GM18519 (cell line): ENCODE measurements around the gene CNGA3.
"Not testable (repeated sequence)": the region's sequence is repeated elsewhere in the genome, so short reads cannot be mapped to it uniquely, and the experiment has no call there.

Experiments
- ATAC-seq: cut with Tn5 transposase; IDR thresholded peaks from one replicate; pipeline ENCODE4 v1.9.1; 2021; ENCODE audit warnings: mild to moderate bottlenecking, moderate library complexity; ENCODE audit not compliant: unreplicated experiment, low FRiP score

The CNGA3 gene

DNA sequence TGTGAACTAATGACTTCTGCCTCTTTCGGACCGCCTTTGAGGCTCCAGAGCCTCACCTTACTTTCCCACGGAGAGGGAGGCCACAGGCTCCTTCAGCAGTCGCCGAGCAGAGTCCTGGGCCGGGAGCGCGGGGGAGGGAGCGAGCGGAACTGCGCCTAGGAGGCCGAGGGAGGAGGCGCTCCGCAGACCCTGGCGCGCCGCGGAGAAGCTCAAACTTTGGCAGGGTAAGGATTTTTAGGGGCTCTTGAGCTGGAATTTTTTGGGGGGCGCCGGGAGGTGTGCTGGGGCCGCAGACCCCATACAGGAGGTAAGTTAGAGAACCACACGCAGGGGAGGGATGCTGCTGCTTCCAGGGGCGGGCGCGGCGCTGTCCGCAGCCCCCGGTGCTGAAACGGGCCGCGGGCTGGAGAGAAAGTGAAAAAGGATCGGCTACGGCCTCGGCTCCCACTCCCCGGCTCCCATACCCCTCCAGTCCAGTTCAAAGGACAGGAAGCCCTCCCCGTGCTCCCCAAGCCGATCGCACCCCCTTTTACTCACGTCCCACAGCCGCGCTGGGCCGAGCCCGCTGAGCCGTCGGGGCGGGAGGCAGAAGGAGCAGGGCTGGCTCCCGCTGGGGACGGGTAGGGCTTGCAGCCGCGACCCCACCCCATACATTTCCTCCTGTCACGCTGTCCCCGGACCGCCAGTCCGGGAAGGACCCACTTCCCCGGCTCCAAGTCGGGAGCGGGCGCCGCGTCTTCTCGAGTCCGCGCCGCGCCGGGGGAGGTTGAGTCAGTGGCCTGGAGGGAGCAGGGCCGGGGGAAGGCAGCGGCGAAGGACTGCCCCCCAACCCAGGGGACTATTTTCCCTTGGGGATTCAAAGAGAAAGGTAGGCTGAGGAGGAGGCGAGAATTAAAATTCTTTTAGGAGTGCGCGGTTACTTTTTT, at the start of gene CNGA3:
Gene CNGA3 (plus strand): TSS at position 146 of the 926 bp plus-strand sequence. CDS start 23,520 bp downstream, outside the sequence.
- no peak for ATAC-seq

DNA sequence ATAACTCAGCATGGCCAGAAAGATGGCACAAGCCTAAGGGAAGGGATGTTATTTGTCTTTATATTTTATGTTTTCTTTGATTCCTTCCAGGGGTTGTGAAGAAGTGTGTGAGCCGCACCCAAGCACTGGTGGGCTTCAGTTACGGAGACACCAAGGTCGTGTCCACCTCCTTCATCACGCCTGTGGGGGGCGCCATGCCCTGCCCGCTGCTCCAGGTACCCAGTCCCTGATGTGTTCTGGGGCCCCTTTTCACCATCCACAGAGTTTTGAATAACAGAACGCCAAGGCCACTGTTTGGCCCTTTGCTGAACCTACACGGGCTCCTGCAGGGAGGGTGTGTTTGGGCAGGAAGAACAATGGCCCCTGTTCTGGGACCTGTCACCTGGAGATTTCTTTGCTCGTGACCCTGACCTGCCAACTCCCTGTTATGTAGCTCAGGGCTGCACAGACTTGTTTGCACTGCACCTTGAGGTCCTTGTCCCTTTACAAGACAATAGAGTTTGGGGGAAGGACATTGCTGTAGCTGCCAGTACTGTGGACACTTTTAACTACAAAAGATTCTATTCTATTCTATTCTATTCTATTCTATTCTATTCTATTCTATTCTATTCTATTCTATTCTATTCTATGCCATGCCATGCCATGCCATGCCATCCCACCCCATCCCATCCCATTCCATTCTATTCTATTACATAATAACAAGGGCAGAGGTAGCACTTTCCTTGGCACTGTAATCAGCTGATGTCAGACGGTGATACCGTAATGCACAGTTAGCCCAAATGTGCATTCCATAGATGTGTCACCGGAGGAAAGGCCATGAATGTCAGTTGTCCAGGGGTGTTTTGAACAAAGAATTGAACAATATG, 48.2 kb upstream of the CNGA3 start:
- ATAC-seq = no peak

DNA sequence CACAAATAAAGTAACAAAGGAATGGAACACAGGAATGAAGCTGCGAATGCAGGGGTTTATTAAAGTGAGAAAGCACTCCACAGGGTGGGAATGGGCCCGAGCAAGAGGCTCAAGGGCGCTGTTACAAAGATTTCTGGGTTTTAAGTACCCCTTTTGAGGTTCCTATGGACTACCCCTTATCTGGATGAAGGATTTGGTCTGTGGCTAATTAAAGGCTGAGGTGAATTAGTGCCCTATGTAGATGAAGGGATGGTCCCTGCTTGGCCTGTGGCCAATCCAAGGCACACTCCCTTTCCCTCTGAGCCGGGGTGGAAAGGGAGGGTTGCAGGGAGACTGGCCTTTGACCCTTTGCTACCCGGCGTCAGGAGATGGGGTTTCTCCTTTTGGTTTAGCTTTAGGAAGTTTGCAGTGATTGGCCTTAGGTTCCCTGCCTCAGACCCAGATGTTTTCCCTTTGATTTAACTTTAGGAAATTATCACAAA, 47.5 kb upstream of the CNGA3 start:
- ATAC-seq = no peak

DNA sequence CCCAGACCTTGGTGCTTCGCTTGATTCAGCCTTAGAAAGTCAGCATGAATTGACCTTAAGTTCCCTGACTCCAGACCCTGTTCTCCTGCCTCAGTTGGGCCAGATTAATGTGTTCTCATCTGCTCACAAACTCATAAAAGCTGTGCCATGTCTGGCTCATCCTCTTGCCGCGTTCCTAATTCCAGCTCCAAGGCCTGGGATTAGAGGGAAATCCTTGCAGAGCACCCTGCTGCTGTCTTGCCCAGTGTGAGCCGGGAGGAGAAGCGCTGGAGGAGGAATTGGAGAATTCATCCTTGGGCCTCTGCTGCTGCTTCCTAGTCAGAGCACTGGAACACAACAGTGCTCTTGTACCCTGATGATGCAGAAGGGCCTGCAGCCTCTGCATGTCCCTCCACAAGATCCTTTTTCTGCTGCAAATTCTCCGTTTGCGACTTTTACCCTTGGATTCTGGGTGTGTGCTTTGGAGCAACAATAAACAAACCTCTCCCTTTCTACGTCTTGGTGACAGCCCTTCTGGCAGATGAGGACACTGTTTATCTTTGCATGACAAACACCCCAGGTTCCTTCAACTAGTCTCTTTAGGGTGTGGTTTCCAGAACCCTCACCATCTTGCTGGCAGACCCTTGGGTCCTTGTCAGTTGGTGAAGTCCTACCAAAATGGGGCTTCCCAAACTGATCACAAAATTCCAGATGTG, 46.9 kb upstream of the CNGA3 start:
- no peak for ATAC-seq

DNA sequence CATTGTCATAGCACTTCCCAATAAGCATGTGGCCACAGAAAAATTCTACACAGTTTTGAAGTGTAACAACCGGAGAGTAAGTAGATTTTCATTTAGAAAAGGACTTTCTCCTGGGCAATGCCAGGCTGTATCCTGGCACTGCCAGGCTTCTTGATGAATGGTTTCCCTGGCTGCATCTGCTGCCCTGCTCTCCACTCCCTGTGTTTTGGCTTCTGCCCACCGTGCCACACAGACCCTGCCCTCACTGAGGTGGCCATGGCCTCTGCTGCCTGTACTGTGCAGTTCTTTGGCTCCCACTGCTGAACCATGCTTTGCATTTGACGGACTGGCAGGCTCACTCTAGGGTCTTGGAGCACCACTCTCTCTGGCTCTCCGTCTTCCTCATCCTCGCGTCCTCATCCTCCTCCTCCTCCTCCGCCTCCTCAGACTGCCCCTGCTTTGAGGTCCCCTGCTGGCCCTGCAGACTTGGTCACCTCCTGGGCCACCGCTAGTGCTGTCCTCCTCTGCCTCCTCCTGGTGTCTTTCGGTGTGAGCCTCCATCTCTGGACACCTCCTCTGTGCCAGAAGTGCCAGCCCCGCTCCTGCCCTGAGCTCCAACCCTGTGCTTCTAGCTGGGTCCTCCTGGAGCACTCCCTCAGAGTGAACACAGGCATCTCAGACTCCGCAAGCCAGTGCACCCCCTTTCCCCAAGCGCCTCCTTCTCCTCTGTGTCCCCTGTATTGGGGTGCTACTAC, 45.9 kb upstream of the CNGA3 start:
- no peak for ATAC-seq

DNA sequence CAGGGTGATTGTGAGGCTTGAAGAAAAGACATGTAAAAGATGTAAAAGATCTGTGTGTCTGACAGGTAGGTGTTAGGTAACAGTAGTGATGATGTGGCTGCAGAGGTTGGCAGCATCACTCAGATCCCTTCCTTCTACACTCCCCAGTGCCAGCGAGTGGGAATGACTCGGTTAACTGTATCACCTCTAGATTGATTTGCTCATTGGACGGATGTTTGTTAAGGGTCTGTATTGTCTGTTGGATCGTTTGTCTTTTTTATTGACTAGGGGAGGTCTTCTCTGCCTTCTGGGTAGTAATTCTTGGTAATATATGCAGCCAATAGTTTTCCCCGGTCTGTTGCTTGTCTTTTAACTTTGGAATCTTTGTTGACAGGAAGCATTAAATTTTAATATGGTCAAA, 44.8 kb upstream of the CNGA3 start:
- no peak for ATAC-seq

DNA sequence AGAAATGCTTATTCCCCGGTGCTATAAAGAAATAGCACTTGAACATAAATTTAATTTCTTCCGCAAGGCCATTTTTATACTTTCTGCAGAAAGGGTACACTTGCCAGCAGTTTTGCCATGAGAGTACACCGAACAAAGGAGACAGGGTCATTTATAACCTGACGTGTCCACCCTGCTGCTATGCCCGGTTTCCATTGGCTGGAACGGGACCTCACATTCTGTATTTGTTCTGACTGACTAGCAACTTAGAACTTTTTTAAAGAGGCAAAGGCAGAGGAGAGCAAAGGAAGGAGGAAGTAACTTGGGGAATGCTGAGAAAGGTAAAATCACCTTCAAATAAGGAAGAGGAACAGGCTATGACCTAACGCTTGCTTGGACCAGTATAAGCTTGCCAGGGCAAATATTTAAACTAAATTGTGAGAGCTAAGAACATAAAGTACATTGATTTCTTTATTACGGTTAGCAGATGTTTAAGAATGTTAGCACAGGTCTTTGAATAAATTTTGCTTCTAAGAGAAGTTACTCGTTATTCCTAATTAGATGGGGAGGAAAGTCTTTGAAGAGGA, 39.0 kb upstream of the CNGA3 start:
- ATAC-seq = not testable (repeated sequence)

DNA sequence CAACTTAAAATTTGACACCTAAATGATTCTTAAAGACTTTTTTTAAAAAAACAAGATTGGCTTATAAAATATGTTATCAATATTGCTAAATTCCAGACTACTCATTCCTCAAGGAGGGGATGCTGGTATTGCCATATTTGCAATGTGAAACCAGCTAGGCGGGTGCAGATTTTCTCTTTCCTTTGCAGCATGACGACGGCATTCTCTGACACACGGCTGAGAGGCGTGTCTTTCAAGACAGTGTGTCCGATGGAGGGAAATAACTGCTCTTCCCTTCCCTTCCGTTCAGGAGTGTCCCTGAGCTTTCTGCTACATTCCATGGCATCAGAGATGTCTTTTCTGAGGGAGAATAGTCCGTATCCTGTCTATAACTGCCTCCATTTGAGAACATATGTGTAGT, 38.2 kb upstream of the CNGA3 start:
- ATAC-seq = no peak

DNA sequence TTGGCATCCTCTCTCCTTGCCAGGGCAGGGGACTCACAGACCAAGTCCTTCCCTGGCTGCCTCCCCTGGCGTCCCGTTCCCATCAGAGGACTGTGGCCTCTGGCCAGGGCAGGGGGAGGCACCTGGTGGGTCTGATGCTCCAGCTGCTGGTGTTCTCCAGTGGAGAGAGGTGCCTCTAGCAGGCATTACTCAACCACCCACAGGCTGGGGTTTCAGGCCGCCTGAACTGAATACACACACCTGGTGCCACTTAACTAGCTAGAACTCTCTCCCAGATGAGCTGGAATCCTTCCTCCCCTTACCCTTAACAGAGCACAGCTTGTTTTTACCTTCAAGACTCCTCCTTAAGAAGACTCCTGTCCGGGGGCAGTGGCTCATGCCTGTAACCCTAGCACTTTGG, 37.7 kb upstream of the CNGA3 start:
- no peak for ATAC-seq

DNA sequence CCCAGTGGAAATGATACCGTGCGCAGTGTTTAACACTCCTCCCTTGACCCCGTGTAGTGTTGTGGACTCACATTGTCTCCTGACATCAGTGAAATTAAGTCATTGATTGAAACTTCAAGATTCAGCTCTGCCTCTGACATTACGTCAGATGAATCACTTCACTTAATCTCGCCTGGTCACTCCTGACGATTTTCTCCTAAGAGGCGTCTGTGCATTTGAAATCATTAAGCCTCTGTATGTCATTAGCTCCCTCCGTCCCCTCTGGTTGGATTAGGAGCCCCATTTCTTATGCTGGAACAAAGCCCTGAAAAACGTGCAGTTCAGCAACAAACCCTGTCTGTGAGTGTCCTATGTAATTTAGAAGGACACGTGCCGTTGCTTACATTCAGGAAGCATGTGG, 36.7 kb upstream of the CNGA3 start:
- ATAC-seq = no peak

DNA sequence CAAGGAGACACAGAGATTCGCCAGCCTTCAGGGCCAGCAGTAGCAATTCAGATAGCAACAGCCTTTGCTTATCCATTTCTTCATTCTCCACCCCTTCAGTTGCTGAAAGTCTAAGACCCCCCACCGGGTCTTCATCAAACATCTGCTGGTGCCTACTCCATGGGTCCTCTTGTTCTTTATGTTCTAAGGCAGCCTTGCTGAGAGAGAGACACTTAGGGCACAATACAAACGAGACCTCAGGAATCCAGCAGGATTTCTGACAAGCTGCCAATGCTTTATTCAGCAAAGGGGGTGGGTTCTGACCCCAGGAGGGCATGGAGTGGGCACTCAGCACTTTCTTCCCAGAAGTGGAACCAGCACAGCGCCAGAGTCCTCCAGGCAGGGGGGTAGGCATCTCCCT, 36.2 kb upstream of the CNGA3 start:
- ATAC-seq = no peak

DNA sequence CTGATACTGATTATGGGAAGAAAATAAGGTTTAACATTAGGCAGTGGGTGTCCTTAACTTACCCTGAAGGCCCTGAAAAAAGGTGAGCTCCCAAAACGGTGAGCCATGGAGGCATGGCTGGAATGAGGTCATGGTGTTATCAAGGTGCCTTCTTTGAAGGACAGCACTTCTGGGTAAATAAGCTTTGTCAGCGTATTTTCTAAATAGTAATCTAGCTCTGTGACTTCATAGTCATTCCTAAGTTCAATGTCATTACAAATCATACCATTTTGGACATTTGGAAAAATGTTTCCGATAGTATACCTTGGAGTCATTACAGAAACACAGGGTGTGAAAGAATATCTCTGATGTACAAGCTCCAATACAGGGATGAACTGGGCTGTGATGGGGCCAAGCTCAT, 35.2 kb upstream of the CNGA3 start:
- no peak for ATAC-seq

DNA sequence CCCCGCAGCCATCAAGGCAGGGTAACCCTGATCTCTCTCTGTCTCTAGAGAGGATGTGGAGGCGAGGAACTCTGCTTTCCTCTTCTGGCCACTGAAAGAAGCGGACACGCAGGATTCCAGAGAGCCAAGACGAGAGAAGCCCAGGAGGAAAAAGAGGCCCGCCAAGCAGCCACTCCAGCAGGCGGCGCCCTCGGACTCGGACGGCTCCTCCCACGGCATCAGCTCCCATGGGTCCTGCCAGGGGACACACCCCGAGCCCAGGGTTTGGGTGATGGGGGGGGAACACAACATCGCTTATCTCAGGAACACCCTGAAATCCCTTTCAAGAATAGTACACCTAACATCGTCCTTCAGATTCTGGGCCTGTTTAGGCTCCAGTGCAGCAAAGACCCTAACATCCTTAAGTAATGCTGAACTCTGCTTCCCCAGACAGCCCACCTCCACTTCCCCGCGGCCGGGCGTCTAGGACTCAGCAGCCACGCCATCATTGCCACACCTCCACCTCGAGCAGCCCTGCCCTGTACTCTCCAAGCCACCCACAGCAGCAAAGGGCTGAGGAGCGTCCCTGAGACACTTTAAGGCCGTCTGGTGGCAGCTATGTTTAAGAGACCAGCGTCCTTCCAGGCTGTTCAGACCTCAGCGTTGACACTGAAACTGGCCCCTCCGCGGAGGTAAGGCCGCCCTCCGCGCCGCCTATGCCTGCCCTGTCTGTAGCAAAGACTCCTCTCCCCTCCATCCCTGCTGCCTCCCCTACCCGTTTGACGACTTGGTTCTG, 34.3 kb upstream of the CNGA3 start:
- ATAC-seq = no peak

DNA sequence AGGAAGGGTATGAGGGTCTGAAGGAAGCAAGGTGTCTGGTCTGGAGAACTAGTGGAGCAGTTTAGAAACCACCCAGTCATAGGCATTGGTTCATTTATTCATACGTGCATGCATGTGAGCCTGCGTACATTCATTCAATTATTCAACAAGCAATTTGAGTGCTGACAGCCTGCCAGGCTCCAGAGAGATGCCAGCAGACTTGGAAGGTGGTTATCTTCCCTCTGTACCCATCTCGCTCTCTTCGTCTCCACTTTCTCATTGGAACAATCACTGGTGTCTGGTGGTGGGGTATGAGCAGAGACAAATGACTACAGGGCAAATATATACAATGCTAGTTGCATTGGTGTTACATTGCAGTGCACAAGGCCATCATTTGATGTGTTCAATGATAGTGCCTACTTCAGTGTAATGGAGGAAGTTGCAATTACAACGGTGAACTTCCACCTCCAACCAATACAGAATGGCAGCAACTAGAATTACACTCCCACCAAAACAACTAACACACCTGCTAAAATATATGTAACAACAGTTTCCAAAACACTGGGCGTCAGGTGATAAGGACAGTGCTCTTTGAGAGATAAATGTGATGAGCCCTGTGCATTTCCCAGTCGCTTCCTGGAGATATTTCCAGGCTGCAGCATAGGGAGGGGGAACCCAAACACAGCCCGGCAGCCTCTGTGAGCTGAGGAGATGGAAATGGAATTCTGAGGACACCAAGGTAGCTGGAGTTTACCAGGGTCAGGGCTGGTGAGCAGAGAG, 32.6 kb upstream of the CNGA3 start:
- no peak for ATAC-seq

DNA sequence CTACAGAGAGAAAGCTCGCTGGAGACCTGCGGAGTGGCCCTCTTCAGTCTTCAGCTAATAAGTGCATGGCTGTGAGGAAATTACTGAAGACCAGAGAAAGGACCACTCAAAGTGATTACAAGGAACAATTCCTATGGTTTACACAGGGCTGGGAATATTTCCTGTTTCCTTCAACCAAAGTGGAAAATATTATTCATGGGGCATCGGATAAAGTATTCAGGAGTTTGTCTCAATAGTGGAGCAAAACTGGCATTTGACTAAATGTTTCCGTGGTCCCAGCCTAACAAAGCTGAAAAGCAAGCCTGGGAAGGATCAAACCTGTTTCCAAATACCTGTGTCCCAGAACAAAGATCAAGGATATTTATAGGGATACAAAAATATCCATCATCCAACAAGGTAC, 32.0 kb upstream of the CNGA3 start:
- no peak for ATAC-seq

DNA sequence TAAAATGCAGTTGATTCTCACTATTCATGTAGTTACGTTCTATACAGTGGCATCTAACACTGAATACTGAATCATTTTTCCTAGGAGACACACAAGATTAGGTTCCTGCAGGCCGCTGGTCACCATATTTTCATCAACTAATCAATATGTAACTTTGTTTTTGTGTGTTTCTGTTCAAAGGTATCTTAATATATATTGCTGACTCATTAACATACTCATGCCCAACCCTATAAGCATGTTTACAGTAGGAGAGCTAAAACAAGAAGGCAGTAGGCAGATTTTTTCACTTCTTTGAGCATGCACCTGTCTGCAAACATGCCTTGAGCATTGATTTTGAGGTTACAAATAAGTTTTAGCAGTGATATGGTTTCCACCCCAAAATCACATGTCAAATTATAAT, 30.3 kb upstream of the CNGA3 start:
- ATAC-seq = no peak

DNA sequence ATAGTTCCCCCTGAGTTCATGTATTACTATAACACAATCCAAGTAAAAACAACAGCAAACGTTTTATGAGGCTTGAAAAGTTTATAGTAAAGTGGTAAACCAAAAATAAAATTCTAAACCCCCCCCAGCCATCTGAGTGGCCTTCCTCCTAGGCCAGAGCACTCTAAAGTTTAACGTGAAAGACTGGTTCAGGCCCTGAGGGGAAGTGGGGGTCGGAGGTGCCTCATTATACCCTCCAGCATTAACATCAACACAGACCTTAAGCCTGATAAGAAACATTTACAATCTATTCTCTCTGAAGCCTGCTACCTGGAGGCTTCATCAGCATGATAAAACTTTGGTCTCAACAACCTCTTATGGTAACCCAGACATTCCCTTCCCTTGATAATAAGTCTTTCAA, 29.0 kb upstream of the CNGA3 start:
- no peak for ATAC-seq

DNA sequence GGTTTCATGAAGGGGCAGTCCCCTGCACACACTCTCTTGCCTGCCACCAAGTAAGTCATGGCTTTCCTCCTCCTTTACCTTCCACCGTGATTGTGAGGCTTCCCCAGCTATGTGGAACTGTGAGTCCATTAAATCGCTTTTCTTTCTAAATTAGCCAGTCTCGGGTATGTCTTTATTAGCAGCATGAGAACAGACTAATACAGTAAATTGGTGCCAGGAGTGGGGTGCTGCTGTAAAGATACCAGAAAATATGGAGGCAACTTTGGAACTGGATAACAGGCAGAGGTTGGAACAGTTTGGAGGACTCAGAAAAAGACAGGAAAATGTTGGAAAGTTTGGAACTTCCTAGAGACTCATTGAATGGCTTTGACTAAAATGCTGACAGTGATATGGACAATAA, 26.1 kb upstream of the CNGA3 start:
- ATAC-seq = not testable (repeated sequence)
